Trophoblast cell (in vitro differentiated cells and primary cell): ENCODE data around the gene LUC7L2.
"Not testable (repeated sequence)": the region's sequence is repeated elsewhere in the genome, so short reads cannot be mapped to it uniquely, and the experiment has no call there.

Experiments
- DNase-seq, 2 donors: peaks; one replicate each; pipeline ENCODE4 v3.0.0-alpha.2; 2016
- H2AFZ ChIP-seq: 2 replicates; pipeline ENCODE4 v1.6.1; 2013; ENCODE audit warnings: low read length, moderate library complexity, mild to moderate bottlenecking; ENCODE audit not compliant: insufficient read depth, poor library complexity
- H2AK5ac ChIP-seq: 2 replicates; pipeline ENCODE4 v1.6.1; 2013; ENCODE audit warnings: mild to moderate bottlenecking, low read length
- H2BK120ac ChIP-seq: 2 replicates; pipeline ENCODE4 v1.6.1; 2013; ENCODE audit warnings: low read length, mild to moderate bottlenecking, moderate library complexity; ENCODE audit not compliant: insufficient read depth, poor library complexity
- H2BK12ac ChIP-seq: 2 replicates; pipeline ENCODE4 v1.6.1; 2013; ENCODE audit warnings: mild to moderate bottlenecking, low read length, moderate library complexity
- H2BK5ac ChIP-seq: 2 replicates; pipeline ENCODE4 v1.6.1; 2013; ENCODE audit warnings: low read length, low read depth, moderate library complexity, mild to moderate bottlenecking; ENCODE audit not compliant: poor library complexity
- H3K14ac ChIP-seq: 2 replicates; pipeline ENCODE4 v1.6.1; 2013; ENCODE audit warnings: mild to moderate bottlenecking, low read length
- H3K18ac ChIP-seq: 2 replicates; pipeline ENCODE4 v1.6.1; 2013; ENCODE audit warnings: mild to moderate bottlenecking, low read length
- H3K23ac ChIP-seq: 2 replicates; pipeline ENCODE4 v1.6.1; 2013; ENCODE audit warnings: low read length
- H3K27ac ChIP-seq: 2 replicates; pipeline ENCODE4 v1.5.1; 2013; ENCODE audit warnings: low read depth, mild to moderate bottlenecking, inconsistent platforms, low read length, moderate library complexity
- H3K27me3 ChIP-seq: 2 replicates; pipeline ENCODE4 v1.6.1; 2013; ENCODE audit warnings: inconsistent platforms, mild to moderate bottlenecking, low read length, moderate library complexity; ENCODE audit not compliant: insufficient read depth
- H3K36me3 ChIP-seq, 2 experiments: 1 replicate in 1 of 2; 2 replicates in 1 of 2; pipeline ENCODE4 v1.6.1; 2013; ENCODE audit warnings: low read length in 2 of 2, mild to moderate bottlenecking in 2 of 2, moderate library complexity in 1 of 2; ENCODE audit not compliant: insufficient read depth in 2 of 2, control insufficient read depth in 1 of 2
- H3K4ac ChIP-seq: 2 replicates; pipeline ENCODE4 v1.6.1; 2013; ENCODE audit warnings: low read depth, mild to moderate bottlenecking, low read length, moderate library complexity
- H3K4me1 ChIP-seq, 2 experiments: 1 replicate in 1 of 2; 2 replicates in 1 of 2; pipeline ENCODE4 v1.6.1; 2013; ENCODE audit warnings: low read length in 2 of 2, mild to moderate bottlenecking in 2 of 2, moderate library complexity in 1 of 2; ENCODE audit not compliant: insufficient read depth in 2 of 2, control insufficient read depth in 1 of 2
- H3K4me2 ChIP-seq: 2 replicates; pipeline ENCODE4 v1.6.1; 2013; ENCODE audit warnings: inconsistent platforms, mild to moderate bottlenecking, low read length, moderate library complexity
- H3K4me3 ChIP-seq: 2 replicates; pipeline ENCODE4 v1.5.1; 2013; ENCODE audit warnings: mild to moderate bottlenecking, low read depth, low read length, inconsistent platforms
- H3K79me1 ChIP-seq: one replicate; pipeline ENCODE4 v1.6.1; 2013; ENCODE audit warnings: low read length
- H3K79me2 ChIP-seq: 2 replicates; pipeline ENCODE4 v1.6.1; 2013; ENCODE audit warnings: low read length, mild to moderate bottlenecking; ENCODE audit not compliant: control insufficient read depth, insufficient read depth, poor library complexity
- H3K9ac ChIP-seq: 2 replicates; pipeline ENCODE4 v1.6.1; 2013; ENCODE audit warnings: mild to moderate bottlenecking, low read length
- H3K9me3 ChIP-seq: 2 replicates; pipeline ENCODE4 v1.6.1; 2013; ENCODE audit warnings: low read depth, mild to moderate bottlenecking, control low read depth, inconsistent platforms, low read length; ENCODE audit not compliant: insufficient read depth
- H4K12ac ChIP-seq: 2 replicates; pipeline ENCODE4 v1.6.1; 2013; ENCODE audit warnings: low read depth, mild to moderate bottlenecking, low read length, moderate library complexity
- H4K8ac ChIP-seq: 2 replicates; pipeline ENCODE4 v1.6.1; 2013; ENCODE audit warnings: low read depth, mild to moderate bottlenecking, low read length, moderate library complexity
- H4K91ac ChIP-seq: one replicate; pipeline ENCODE4 v1.6.1; 2013; ENCODE audit warnings: low read depth, mild to moderate bottlenecking, low read length, moderate library complexity
- WGBS: extraction: QIAGEN DNeasy Blood & Tissue Kit; methylation state at CpG from one replicate; pipeline ENCODE4 v1.1.7; 2013; ENCODE audit warnings: missing lambda C conversion rate; ENCODE audit not compliant: insufficient read length, insufficient coverage; ENCODE audit errors: extremely low coverage; 5-methylcytosine and 5-hydroxymethylcytosine counted together

Gene LUC7L2

DNA sequence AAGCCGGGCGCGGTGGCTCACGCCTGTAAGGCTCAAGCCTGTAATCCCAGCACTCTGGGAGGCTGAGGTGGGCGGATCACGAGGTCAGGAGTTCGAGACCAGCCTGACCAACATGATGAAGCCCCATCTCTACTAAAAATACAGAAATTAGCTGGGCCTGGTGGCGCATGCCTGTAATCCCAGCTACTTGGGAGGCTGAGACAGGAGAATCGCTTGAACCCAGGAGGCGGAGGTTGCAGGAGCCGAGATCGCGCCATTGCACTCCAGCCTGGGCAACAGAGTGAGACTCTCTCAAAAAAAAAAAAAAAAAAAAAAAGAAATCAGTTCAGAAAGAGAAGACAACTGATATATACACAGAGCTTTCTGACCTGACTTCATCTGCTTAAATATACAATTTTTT, 26.3 kb upstream of the LUC7L2 start:
- H3K9ac ChIP-seq, H2BK120ac ChIP-seq, H3K4me1 ChIP-seq, H4K12ac ChIP-seq, H3K23ac ChIP-seq, H3K4me3 ChIP-seq, H3K9me3 ChIP-seq, H4K8ac ChIP-seq, H2AK5ac ChIP-seq, H2BK12ac ChIP-seq, H3K36me3 ChIP-seq, H4K91ac ChIP-seq, H3K79me2 ChIP-seq, H2BK5ac ChIP-seq, H2AFZ ChIP-seq, H3K18ac ChIP-seq, H3K4me2 ChIP-seq, H3K27me3 ChIP-seq, H3K4ac ChIP-seq, DNase-seq, H3K79me1 ChIP-seq, H3K27ac ChIP-seq, H3K14ac ChIP-seq: not testable (repeated sequence)
- no CpG with 5 or more reads among the region's 13 CpGs for WGBS

DNA sequence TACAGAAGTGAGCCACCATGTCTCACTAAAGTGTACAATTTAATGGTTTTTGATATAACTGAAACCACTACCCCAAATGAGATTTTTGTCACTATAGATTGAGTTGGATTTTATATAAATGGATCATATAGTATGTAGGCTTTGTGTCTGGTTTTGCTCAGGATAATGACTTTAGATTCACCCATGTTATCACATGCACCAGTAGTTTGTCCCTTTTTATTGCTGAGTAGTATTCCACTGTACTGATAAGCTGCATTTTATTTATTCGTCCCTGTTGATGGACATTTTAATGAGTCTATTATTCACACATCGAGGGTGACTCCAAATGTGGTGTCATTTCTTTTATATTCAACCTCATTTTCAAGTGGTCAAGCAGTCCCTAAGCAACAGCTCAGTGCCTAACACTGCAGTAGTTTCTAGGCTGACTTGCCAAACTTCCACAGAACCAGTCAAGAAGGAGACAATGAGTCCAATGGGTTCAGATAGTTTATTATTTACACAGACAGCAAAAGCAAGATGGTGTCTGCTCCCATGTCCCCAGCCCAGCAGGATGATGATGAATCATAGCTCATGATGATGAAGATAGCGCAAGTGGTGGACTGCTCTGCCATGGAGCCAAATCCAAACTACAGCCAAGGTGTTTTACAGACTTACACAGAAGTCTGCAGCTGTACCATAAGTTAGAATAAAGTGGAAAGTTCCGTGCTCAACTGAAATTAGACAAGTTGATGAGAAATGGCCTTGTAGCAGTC, 25.1 kb upstream of the LUC7L2 start:
- Histone ChIP-seq H3K4me3 (no peak overlapping the region), H2AFZ (no peak overlapping the region), H4K8ac (no peak overlapping the region), H2BK12ac (no peak overlapping the region), H2AK5ac (no peak overlapping the region), H3K4me2 (no peak overlapping the region), H3K27me3 (no peaks in the 10 kb centered on the region), H3K23ac (no peak overlapping the region), H3K9ac (no peak overlapping the region), H3K9me3 (no peaks in the 10 kb centered on the region), H4K91ac (no peak overlapping the region), H3K36me3 (no peaks in the 10 kb centered on the region), H2BK5ac (no peak overlapping the region), H3K4ac (no peak overlapping the region), H3K27ac (no peak overlapping the region), H3K79me1 (no peaks in the 10 kb centered on the region), H3K4me1 (no peaks in the 10 kb centered on the region), H3K79me2 (no peaks in the 10 kb centered on the region), H3K14ac (no peak overlapping the region), H2BK120ac (no peak overlapping the region), H4K12ac (no peak overlapping the region), H3K18ac (no peak overlapping the region)
- no CpG with 5 or more reads among the region's 4 CpGs for WGBS
- DNase-seq: no peak

DNA sequence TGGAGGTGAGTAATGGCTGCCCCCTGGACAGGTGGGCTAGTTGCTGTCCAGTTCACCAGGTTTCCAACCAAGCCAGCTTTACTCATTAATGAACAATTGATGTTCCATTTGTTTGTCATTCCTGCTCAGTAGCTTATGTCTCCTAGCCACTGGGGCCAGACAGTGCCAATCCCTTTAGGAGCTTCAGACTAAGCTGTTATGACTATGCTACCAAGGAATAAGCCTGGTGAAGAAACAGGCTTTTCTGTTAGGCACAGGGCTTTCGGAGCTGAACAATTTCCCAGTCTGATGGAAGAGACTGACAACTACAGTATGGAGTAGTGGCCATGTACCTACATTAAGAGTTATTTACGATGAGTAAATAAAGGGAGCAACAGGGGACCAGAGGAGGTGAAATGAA, 20.7 kb upstream of the LUC7L2 start:
- Histone ChIP-seq H3K27me3 (no peaks in the 10 kb centered on the region), H2BK12ac (no peak overlapping the region), H4K91ac (no peak overlapping the region), H3K9me3 (no peaks in the 10 kb centered on the region), H3K4me3 (no peak overlapping the region), H3K4ac (no peak overlapping the region), H4K12ac (no peak overlapping the region), H3K23ac (no peak overlapping the region), H3K36me3 (no peaks in the 10 kb centered on the region), H3K27ac (no peak overlapping the region), H3K9ac (no peak overlapping the region), H2AK5ac (no peak overlapping the region), H3K14ac (no peak overlapping the region), H3K4me2 (no peak overlapping the region), H2BK5ac (no peak overlapping the region), H3K18ac (no peak overlapping the region), H3K79me1 (peaks cover 10% of the 10 kb centered on the region), H2AFZ (no peak overlapping the region), H4K8ac (no peak overlapping the region), H3K4me1 (peaks cover 0 to 3% of the 10 kb centered on the region in 2 experiments), H3K79me2 (peaks cover 3% of the 10 kb centered on the region), H2BK120ac (no peak overlapping the region)
- no CpG with 5 or more reads among the region's 2 CpGs for WGBS
- no peak for DNase-seq

DNA sequence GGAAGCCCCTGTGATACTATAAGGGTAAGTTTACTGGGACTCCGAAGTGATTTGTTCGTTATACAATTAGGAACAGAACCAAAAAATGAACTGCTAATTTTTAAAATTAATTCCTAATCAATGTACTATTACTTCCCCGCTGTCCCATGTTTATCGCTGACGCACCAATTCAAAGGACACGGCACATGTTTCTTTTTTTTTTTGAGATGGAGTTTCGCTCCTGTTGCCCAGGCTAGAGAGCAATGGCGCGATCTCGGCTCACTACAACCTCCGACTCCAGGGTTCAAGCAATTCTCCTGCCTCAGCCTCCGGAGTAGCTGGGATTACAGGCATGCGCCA, 20.0 kb upstream of the LUC7L2 start:
- H3K27ac ChIP-seq: peak overlapping the region; percentile 96
- no peak overlapping the region for H3K14ac ChIP-seq
- peak overlapping the region; percentile 73 for H4K8ac ChIP-seq
- H3K18ac ChIP-seq: no peak overlapping the region
- H2AFZ ChIP-seq: no peak overlapping the region
- no peaks in the 10 kb centered on the region for H3K9me3 ChIP-seq
- no peak overlapping the region for H2BK5ac ChIP-seq
- no peak overlapping the region for H2BK120ac ChIP-seq
- H4K12ac ChIP-seq: peak overlapping the region; percentile 43
- H4K91ac ChIP-seq: peak overlapping the region; percentile 54
- no peak for DNase-seq
- H3K79me2 ChIP-seq: peaks cover 3% of the 10 kb centered on the region
- H3K4me1 ChIP-seq: peaks cover 0 to 3% of the 10 kb centered on the region in 2 experiments
- peak overlapping the region; percentile 61 for H3K4me3 ChIP-seq
- H3K36me3 ChIP-seq: no peaks in the 10 kb centered on the region
- H3K23ac ChIP-seq: no peak overlapping the region
- no peak overlapping the region for H3K4ac ChIP-seq
- H2AK5ac ChIP-seq: no peak overlapping the region
- WGBS: no CpG with 5 or more reads among the region's 13 CpGs
- no peaks in the 10 kb centered on the region for H3K27me3 ChIP-seq
- no peak overlapping the region for H3K9ac ChIP-seq
- peaks cover 10% of the 10 kb centered on the region for H3K79me1 ChIP-seq
- peak overlapping the region; percentile 38 for H3K4me2 ChIP-seq
- H2BK12ac ChIP-seq: no peak overlapping the region
